Smooth muscle cell of bladder (primary cell): ENCODE results near the gene TPMT. TPM values are rescaled to one million over a fixed set of nuclear protein-coding genes. Genes with fewer than 3 reads are reported as not detected.

Source experiments
- total RNA-seq: library from RNA; depleted of rRNA; stranded (reverse); fragments of >200 nt; gene quantifications from 2 replicates; pipeline ENCODE4 v1.2.3, GENCODE V29; 2014

Gene TPMT
- 10.7 and 11.0 TPM in 2 replicates for total RNA-seq

GRCh38 chr6:18154507-18155149 is at the start of gene TPMT:
TPMT (minus strand) TSS chr6:18155077; CDS start chr6:18149127, 5,950 bp downstream.

DNA sequence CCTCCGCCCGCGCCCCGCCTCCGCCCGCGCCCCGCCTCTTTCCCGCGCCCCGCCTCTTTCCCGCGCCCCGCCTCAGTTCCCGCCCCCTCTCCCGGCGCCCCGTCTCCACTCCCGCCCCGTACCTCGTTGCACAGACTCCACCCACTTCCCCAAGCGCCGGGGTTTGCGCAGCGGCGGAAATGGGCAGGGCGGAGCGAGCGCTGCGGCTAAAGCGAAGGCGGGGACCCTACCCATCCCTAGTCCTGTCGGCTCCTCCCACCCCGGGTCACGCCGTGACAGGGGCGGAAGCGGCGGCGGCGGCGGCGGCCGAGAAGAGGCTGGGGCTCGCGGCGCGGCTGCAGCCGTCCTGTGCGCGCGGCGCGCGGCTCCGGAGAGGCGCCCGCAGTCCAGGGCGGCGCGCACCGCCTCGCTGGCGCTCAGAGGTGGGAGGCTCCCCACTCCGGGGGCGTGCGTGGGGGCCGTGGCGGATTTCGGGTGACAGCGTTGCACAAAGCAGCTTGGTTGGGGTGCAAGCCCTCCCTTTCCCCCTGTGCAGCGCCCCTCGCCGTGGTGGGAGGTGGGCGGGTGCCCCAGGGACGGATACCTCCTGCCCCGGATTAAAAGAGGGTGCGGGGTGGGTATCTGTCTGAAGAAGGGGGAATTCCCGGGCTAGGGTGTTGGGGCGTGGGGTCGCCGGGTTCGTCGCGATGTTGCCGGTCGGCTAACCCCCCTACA is 430 bp upstream of the TPMT start, which contains the start of gene KDM1B:
TSS of gene KDM1B (plus strand) at position 273 of the 714 bp plus-strand sequence. CDS start 4,474 bp downstream, outside the sequence.

DNA sequence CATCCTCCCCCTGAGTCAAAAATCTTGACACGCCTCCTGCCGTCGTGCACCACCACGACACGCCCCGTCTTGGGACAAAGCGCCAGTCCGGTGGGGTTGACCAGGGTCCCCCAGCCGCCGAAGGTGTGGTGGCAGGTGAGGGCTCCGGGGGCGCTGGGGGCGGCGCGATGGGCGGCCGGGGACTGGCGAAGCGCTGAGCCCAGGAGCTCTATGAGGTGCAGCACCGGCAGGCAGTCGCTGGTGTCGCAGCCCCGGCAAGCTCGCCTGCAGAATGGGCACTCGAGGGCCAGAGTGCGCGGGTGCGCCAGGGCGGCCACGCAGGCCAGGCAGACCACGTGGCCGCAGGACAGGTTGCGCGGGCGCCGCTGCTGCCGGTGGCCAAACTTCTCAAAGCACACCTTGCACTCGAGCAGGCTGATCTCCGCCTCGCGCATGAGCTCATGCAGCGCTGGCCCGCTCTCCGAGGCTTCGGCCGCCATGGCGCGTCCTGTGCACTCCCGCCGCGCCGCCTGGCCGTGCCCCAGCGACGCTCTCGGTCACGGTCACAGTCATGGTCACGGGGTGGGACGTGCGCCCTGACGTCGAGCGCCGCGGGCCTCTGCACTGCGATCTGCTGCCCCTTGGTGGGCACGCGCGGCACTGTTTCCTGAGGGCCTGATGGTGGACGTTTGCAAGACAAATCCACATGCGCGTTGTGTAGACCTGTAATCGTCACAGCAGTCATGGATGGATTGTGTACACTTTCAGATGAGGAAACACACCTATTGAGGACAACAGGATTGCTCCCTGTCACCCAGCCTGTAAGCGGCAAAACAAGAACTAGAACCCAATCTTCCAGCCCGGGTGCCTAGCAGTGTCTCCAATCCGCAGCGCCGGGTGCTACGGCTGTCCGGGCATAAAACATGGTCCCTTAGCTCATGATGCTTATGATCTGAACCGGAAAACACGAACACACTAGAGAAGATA is 32.5 kb downstream of the TPMT start, which contains the start of gene NHLRC1:
TSS of gene NHLRC1 (minus strand) at position 550 of the 966 bp plus-strand sequence. CDS start at position 479, 71 bp downstream.

Other genes starting within 250 kb of the TPMT start
- gene KIF13A, start 167.4 kb downstream of the TPMT start, total RNA-seq = 48.8 and 72.6 TPM in 2 replicates
- 1.3 and 1.8 TPM in 2 replicates for gene NHLRC1, start 32.4 kb downstream of the TPMT start, total RNA-seq
- 9.2 and 11.9 TPM in 2 replicates for gene KDM1B, start 345 bp upstream of the TPMT start, total RNA-seq
- gene DEK, start 109.5 kb upstream of the TPMT start, total RNA-seq = 59.6 and 85.4 TPM in 2 replicates
- gene RNF144B, start 232.3 kb upstream of the TPMT start, total RNA-seq = 0.28 TPM in 2 replicates